Iris pigment epithelial cell (primary cell): ENCODE measurements around the gene RPL28.
A peak's percentile ranks its signal among the peaks of the same experiment; 100 is the strongest.

Source experiments
- DNase-seq: peaks from one replicate; pipeline ENCODE4 v3.0.0-alpha.2; 2011; ENCODE audit warnings: low read depth

Gene RPL28

DNA sequence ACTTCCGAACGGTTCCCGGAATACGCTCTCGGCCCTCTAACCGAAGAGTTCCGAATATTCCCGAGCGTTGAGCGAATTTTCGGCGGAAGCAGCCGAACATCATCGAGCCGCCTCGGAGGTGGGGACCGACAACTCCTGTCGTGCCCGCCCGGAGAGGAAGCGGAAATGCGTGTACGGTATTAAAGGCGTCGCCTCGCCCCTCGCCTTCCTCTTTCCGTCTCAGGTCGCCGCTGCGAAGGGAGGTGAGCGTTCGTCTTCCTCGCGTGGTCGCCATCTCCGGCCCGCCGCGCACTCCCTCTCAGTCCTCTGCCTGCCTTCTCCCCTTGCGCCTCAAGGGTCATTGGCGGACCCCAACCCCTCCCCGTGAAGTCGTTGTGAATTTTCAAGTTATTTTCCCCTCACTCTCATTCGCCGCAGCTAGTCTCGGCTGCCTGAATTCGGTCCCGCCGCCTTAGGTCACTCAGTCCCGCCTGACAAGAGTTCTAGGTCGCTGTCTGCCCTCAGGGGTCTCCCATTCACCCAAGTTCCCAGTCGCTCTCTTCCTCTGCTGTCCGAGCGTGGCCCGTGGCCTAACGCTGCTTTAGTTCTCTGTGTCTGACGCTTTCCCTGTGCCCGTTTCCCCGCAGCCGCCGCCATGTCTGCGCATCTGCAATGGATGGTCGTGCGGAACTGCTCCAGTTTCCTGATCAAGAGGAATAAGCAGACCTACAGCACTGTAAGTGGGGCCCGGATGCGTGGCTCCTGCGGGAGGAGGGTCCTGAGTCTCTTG, at the start of gene RPL28:
Gene RPL28 (plus strand): TSS at position 209 of the 769 bp plus-strand sequence. CDS start 426 bp downstream, at position 635.
- peak; percentile 97 for DNase-seq

DNA sequence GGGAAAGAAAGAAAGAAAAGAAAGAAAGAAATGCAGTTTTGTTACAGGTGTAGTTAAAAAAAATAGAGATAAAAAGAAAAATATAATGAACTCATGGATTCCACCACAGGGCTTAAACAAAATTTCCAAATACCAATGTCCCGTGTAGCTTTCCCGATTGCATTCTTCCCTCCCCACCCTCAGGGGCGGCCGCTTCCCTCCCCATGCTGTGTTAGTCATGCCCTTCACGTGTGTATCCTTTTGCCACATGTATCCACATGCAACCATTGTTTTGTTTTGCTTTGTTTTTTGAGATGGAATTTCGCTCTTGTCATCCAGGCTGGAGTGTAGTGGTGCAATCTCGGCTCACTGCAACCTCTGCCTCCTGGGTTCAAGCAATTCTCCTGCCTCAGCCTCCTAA, 49.6 kb upstream of the RPL28 start:
- DNase-seq, result no peak

DNA sequence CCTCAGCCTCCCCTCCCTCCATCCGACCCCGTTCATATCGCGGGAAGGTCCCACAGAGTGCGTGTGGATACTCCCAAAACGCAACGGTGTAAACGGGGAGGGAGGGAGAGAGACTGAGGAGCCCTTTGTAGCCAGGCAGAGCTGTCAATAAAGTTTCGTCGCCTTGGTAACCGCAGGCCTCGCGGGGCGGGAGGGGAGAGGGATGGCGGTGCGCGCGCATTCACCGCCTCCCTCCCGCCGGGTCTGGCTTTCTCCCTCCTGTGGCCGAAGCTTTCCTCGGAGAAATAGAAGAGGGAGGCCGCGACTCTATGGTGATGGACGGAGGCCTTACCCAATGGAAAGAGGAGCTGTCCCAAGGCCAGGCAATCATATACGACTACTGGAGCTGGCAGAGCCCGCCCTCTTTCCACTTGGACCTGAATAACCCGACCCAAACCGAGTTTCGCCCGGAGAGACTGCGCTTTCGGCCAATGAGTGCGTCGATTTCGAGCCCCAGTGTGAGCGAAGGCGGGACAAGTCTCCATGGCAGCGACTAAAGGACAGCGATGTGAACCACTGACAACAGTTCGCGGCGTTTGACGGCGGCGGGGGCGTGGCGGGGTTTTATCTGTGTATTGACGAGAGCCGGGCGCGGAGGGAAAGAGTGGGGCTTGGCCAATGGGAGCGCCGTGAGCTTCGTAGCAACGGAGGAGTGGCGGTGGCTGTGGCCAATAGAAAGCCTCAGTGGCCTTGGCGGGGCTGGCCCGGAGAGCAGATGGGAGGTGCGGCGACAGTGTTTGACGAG, 46.4 kb upstream of the RPL28 start, which contains the start of gene KMT5C:
Gene KMT5C (plus strand): TSS at position 772 of the 784 bp plus-strand sequence. CDS start 2,061 bp downstream, outside the sequence.
- peak; percentile 100 for DNase-seq

GRCh38 chr19:55339889-55340783, 45.6 kb upstream of the RPL28 start:
- DNase-seq, result no peak

GRCh38 chr19:55340784-55341147, 45.0 kb upstream of the RPL28 start:
- DNase-seq, result no peak

GRCh38 chr19:55341171-55341588, 44.6 kb upstream of the RPL28 start:
- DNase-seq, result peak; percentile 60

GRCh38 chr19:55341595-55342531, 43.9 kb upstream of the RPL28 start:
- no peak for DNase-seq

- DNase-seq, result no peak
Measured at GRCh38 chr19:55344444-55344843, 41.3 kb upstream of the RPL28 start.

DNA sequence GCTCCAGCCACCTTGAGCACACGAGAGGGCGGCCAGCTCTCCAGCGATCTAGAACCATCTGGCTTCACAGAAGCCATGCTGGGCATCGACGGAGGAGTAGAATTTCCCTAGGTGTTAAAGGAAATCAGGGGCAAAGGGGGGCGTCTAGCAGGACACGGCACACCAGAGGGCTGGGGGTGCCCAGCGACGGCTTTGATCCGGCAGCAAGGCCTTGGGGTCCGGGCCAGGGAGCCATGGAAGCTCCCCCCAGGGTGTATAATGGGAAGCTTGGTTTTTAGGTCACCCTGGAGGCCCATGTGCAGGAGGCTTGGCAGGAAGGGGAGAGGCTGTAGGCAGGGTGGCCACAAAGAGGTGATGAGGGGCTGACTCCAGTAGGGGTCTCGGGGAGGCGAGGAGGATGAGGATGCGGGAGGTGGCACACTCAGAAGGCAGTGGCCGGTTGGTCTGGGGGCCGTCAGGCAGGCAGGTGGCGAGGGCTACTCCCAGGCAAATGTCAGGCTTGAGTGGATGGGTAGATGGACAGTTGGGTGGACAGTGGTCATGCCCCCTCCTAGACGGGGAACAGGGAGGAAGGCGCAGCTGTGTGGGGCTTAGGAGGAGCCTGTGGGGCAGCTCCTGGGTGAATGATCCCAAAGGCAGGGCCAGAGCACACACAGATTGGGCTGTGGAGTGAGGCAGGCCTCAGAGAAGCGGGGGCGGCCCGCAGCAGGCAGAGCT, 40.5 kb upstream of the RPL28 start:
- no peak for DNase-seq

- no peak for DNase-seq
Measured at GRCh38 chr19:55345818-55346724, 39.7 kb upstream of the RPL28 start.

DNA sequence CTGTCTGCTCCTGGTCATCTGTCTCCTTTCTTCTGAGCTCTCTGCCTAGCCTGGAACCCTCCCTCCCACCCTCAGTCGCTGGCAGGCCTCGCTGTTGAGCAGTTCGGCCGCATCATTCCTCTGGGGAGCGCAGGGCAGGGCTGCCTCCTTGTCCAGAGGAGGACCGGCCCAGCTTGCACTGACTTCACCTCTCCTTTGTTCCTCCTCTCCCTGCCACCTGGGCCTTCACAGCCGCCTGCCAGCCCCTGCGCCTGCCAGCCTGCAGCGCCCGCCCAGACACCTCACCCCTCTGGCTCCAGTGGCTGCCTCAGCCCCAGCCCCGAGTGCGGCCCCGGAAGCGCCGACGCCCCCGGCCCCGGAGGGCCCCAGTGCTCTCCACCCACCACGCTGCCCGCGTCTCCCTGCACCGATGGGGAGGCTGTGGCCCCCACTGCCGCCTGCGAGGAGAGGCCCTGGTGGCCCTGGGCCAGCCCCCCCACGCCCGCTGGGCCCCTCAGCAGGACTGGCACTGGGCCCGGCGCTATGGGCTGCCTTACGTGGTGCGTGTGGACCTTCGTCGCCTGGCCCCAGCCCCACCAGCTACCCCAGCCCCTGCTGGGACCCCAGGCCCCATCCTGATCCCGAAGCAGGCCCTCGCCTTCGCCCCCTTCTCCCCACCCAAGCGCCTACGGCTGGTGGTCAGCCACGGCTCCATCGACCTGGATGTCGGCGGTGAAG, 38.8 kb upstream of the RPL28 start:
- no peak for DNase-seq

GRCh38 chr19:55347442-55348009, 38.2 kb upstream of the RPL28 start:
- DNase-seq, result no peak

GRCh38 chr19:55348317-55349034, 37.3 kb upstream of the RPL28 start:
- DNase-seq, result no peak

- DNase-seq, result no peak
Measured at GRCh38 chr19:55350620-55351315, 35.0 kb upstream of the RPL28 start.

GRCh38 chr19:55352040-55352439, 33.7 kb upstream of the RPL28 start:
- no peak for DNase-seq

DNA sequence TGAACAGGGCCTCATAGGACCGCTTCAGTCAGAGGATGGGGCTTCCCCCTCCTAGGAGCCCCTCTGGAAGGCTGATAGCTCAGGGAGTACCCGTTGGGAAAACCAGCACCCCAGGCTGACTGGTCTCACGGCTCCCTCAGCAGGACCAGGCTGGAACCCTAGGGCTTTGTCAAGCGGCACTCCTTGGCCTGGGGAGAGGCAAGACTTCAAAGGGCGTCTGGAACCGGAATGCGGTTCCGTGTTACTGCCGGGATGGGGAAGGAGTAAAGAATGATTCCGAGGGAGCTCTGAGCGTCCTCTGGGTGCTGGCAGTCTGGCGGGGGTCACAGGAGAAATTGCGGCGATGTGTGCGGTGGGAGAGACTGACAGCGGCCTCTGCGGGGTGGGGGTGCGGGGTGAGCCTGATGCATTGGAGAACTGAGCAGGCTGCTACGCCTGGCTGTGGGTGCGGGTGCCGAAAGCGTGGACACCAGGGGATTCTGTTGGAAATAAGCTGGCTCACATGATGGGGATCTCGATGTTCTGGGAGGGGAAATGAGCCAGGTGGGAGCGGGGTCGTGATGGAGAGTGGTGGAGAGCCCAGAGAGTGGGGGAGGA, 33.1 kb upstream of the RPL28 start:
- DNase-seq, result no peak
